Activated CD8-positive, alpha-beta memory T cell treated with anti-CD3 and anti-CD28 coated beads, Interleukin-2, amount 50 U/mL, for 24 hours (primary cell): ENCODE data around the gene PRDM16.

Source experiments
- DNase-seq: peaks from one replicate; pipeline ENCODE4 v3.0.0-alpha.2; 2020; ENCODE audit errors: extremely low read depth

PRDM16 gene

GRCh38 chr1:3337798-3338724 lies 269.1 kb downstream of the PRDM16 start:
- no peak for DNase-seq

- no peak for DNase-seq
Observed at GRCh38 chr1:3338725-3339070, 269.7 kb downstream of the PRDM16 start.

DNA sequence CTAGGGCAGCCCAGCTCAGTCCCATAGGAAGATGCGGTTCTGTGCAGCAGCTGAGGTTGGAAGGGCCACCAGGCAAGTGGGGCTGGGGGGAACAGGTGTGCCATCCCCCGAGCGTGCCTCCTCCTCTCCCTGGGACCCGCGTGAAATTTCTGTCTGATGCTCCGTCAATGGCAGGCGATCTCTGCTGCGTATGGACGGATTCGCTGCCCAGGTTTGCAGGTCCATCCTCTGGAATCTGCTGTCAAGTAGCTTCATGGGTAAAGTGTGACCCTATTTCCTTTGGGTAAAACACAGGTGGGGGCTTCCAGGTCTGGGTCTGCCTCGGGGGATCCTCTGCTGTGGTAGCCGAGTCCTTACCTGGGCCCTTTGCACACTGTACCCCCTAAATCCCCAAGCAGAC lies 270.9 kb downstream of the PRDM16 start:
- DNase-seq: no peak

DNA sequence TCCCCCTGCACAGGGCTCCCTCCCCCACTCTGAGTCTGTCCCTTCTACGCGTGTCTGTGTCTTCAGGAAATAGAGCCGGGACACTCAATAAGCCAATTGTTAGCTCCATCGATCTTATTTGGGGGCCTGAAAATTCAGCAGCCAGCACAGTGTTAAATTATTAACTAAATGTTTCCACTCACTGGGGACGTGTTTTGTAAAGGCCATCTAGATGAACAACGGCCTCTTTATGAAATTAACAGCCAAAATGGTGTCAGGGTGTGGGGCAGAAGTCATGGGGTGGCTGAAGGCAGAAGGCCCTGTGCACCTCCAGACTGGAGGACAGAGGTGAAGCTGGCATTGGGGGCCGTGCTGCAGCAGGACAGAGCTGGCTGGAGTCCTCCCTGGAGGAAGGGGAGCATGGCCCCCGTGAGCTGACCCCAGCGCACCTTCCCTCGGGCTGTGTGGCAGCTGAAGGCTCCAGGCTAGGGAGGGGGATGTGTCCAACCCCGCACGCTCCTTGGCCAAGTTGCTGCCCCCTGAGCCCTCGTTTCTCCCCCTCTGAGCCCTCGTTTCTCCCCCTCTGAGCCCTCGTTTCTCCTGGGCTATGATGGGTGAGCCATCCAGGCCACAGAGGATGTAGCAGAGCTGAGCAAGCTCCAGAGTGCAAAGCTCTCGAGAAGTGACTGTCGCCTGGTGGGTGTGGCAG lies 271.7 kb downstream of the PRDM16 start:
- no peak for DNase-seq

- no peak for DNase-seq
Observed at GRCh38 chr1:3341236-3341994, 272.4 kb downstream of the PRDM16 start.

GRCh38 chr1:3342960-3343359 lies 274.0 kb downstream of the PRDM16 start:
- DNase-seq: no peak

GRCh38 chr1:3344395-3344794 lies 275.4 kb downstream of the PRDM16 start:
- no peak for DNase-seq

- DNase-seq: no peak
Observed at GRCh38 chr1:3345792-3346191, 276.8 kb downstream of the PRDM16 start.

DNA sequence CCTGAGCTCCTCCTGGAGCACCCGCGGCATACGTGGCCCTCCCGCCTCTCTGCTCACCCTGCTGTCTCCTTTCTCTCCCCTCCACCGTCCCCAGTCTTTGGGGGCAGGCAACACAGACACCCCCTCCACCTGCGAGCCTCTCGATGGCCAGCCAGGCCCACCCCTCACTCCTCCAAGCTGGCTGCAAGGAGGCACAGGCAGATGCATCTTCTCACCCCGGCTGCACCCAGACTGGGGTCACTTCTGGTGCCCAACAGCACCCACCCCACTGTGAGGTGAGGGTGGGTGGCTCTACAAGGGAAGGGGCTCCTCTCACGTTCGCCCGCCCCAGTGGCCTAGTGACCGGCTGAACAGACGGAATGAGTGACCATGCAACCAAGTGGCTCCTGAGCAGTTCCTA lies 277.5 kb downstream of the PRDM16 start:
- no peak for DNase-seq

- DNase-seq: no peak
Observed at GRCh38 chr1:3347257-3348020, 278.4 kb downstream of the PRDM16 start.

DNA sequence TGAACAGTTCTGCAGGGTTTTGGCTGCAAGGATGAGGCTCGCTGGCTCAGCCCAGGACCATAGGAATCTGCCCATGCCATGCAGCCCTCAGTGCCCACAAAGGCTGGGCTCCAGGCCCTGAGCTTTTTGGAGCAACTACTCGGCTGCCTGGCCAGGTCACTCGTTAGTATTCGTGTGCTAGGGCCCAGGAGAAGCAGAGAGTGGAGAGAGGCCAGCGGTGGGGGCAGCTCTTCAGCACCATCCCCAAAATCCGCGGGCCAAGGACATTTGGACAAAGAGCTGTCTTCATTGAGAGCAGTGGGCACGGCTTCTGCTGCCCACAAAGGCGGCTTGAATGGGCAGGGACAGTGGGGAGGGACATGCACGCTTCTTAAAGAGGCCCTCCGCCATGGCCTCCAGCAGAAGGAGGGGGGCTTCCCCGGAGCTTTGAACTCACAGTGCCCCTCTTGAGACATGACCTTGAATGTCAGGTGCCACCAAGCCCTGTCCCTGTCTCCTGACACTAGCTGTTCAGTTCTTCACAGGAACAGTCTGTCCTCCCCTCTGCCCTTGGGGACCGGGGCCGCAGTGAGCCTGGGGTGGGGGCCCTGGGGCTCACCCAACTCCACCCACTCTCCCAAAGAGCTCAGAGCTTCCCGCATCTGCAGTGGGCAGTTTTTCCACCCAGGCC lies 279.3 kb downstream of the PRDM16 start:
- no peak for DNase-seq

GRCh38 chr1:3349161-3349967 lies 280.4 kb downstream of the PRDM16 start:
- no peak for DNase-seq

DNA sequence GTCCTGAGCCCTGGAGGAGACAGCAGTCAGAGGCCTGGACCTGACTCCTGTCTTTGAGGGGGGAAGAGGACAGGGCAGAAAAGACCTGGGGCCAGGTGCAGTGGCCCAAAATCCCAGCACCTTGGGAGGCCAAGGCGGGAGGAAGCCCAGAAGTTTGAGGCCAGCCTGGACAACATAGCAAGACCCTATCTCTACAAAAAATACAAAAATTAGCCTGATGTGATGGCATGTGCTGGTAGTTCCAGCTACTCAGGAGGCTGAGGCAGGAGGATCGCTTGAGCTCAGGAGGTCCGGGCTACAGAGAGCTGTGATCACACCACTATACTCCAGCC lies 280.9 kb downstream of the PRDM16 start:
- no peak for DNase-seq

- DNase-seq: no peak
Observed at GRCh38 chr1:3350506-3351261, 281.7 kb downstream of the PRDM16 start.

GRCh38 chr1:3351449-3352298 lies 282.7 kb downstream of the PRDM16 start:
- no peak for DNase-seq

DNA sequence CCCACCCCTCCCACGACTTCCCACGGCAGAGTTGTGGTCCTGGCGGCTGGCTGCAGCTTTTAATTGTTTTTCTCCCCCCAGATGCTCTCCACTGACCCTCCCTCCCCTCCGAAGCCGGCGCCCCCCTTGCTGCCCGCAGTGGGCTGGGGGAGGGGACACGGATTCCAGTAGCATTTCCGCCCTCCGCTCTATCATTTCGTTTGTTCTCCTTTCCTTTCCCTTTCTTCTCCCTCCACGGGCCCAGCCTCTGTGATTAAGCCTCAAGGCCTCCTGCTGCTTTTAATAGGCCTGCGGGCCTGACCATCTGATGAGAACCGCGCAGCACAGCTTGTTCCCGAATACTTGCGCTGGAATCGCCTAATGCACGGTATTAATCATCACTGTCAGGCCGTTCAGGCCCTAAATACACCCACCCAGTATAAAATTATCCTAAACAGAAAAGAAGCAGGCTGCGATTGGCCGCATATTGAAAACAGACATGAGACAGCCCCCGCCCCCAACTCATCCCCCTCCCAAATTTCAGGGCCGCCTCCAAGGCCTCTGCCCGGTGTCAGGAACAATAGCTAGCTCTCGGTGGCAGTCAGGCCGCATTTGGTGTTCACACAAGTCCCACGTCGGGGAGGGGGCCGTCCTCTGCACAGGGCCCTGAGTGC lies 283.4 kb downstream of the PRDM16 start:
- DNase-seq: no peak

- no peak for DNase-seq
Observed at GRCh38 chr1:3352952-3353331, 283.9 kb downstream of the PRDM16 start.

- DNase-seq: no peak
Observed at GRCh38 chr1:3353876-3354275, 284.9 kb downstream of the PRDM16 start.
